Erythroblast (primary cell): ENCODE results near the gene ALDH3B2.

ENCODE experiments used
- GATA1 ChIP-seq: IDR thresholded peaks from 2 replicates; pipeline ENCODE4 v1.6.1; 2011; ENCODE audit warnings: low read depth, mild to moderate bottlenecking, control low read depth, low read length, moderate library complexity
- POLR2A ChIP-seq: IDR thresholded peaks from 2 replicates; pipeline ENCODE4 v1.6.1; 2011; ENCODE audit warnings: mild to moderate bottlenecking, low read length

DNA sequence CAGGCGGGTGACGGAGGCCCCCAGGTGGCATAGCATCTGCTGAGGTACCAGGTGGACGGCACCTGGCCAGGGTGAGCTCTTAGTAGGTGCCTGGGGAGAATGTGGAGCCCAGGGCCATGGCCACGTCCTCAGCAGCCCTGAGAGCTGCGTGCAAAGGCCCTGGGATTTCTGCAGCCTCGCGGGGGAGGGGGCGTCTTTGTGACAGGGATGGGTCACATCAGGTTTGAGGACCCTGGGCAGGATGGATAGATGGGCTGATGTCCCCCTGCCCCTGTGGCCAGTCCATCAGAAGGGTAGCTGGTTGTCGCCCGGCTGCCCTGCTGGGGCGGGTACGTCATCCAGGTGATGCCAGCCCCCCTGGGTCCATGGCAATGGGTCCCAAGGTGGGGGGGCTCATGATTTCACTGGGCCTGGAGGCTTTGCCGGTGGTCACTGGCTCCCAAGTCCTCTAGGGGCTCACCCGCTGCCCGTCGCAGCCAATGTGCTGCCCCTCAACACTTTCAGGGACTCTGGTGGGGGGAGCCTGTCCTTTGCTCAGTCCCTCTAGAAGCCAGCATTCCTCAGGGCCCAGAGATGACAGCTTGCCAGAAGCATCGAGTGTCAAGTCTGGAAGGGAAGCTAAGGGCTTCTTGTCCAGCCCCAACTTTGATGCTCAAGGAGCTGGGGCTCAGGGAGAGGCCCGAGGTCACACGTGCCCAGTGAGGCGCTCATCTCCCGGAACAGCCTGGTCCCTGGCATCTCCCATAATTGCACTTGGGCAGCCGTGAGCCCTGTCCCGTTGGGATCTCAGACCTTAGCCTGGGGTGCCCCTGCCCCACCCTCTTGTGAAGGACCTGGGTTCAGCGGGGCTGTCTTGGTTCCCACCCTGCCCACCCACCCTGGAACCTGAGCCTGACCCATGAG lies 35.6 kb downstream of the ALDH3B2 start:
- TF ChIP-seq POLR2A (no peak), GATA1 (no peak)
